ENCODE results near the gene CCDC141.

The CCDC141 gene

DNA sequence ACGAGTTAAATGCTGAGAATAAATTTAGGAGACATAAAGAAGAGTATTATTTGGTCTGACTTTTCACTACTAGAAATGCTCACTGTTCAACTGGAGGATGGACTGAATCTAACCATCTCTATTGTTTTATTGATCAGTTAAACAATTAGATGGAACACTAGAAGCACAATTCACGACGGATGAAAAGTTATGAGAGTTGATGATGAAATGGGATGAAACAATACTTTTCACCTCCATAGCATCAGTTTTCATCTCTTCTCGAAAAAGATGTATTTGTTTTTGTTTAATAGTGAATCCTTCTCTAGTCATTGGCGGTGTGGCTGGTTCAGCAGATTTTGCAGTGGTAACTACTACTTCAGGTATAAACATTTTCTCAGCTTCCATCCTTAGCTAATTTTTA, 262.0 kb downstream of the CCDC141 start:
- in situ Hi-C loops (cut with MboI; ENCODE audit: low sequenced_read_pairs) = no loop called here

DNA sequence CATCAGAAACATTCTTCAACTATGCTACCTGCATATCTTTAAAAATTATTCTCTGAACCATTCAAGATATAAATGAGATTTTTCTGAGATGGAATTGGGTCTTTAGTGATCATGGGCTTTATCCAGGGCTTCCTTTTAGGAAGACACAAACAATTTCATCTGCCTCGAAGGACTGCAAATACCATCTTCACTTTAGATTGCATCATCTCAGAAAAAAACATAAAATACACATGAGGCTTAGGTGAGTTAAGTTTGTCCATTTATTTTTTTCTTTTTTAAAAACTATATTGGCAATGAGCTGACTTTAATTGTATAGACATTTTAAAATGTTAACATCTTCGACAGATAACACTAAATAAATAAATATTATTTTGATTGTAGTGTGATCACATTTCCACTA, 262.8 kb downstream of the CCDC141 start:
- in situ Hi-C loops (cut with MboI; ENCODE audit: low sequenced_read_pairs) = no loop called here

- in situ Hi-C loops (cut with MboI; ENCODE audit: low sequenced_read_pairs) = no loop called here
Measured at GRCh38 chr2:178783889-178784288, 266.0 kb downstream of the CCDC141 start.

- in situ Hi-C loops (cut with MboI; ENCODE audit: low sequenced_read_pairs) = no loop called here
Measured at GRCh38 chr2:178782236-178782635, 267.7 kb downstream of the CCDC141 start.

All from HL-60/S4 treated with phorbol 12-myristate 13-acetate at 8.2 ng/mL for 4 days and 3 days (cell line).